Measurements from ENCODE around the gene FGD3.
"Not testable (repeated sequence)": the region's sequence is repeated elsewhere in the genome, so short reads cannot be mapped to it uniquely, and the experiment has no call there.

Gene FGD3

DNA sequence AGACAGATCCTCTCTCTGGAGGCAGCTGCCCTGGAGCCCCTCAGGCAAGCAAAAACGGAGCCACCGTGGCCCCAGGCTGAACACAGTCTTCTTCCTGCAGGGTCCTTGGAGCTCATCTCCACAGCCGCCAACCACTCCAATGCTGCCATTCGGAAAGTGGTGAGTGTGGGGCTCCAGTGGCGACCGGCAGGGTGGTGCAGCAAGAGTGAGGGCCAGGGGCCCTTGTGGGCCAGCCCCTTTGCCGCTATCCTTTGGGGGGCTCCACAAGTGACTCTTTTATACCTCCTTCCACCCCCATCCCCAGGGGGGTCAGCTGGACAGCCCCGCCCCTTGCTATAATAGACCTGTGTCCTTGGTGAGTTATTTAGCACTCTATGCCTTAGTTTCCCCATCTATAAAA, 63.8 kb downstream of the FGD3 start:
- DNase-seq, result no peak

DNA sequence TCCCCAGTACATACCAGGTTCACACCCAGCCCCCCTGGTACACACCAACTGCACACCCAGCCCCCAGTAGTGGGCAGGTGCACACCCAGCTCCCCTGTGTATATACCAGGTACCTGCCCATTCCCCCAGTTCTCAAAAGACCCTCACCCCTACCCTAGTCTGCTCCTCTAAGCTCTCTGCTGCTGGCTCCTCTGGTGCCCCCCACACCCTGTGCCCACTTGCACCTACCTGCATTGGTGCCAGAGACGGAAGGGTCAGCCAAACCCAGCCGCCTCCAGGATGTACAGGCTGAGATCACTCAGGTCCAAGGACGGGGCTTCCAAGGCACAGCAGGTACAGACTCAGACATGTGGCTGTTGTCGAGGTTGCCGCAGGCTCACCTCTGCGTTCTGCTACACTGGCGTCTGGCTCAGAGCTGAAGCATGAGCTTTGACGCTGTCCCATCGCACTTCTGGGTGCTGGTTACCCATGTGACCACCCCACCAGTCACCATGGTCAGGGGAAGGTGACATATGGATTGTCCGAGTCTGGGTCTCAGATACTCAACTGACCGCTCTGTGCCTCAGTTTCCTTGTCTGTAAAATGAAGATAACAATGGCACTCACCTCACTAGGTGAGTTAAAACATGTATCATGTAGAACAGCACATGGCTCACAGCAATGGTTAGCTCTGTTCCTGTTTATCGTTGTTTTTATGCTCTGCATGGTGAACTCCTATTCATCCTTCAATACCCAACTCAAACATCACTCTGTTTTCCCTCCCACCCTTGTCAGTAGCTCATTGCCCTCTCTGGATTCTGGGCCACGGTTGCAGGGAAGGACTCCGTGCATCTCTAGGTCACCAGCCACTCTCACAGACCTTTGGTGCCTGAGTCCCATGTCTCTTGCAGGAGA, 65.9 kb downstream of the FGD3 start:
- DNase-seq, result no peak

DNA sequence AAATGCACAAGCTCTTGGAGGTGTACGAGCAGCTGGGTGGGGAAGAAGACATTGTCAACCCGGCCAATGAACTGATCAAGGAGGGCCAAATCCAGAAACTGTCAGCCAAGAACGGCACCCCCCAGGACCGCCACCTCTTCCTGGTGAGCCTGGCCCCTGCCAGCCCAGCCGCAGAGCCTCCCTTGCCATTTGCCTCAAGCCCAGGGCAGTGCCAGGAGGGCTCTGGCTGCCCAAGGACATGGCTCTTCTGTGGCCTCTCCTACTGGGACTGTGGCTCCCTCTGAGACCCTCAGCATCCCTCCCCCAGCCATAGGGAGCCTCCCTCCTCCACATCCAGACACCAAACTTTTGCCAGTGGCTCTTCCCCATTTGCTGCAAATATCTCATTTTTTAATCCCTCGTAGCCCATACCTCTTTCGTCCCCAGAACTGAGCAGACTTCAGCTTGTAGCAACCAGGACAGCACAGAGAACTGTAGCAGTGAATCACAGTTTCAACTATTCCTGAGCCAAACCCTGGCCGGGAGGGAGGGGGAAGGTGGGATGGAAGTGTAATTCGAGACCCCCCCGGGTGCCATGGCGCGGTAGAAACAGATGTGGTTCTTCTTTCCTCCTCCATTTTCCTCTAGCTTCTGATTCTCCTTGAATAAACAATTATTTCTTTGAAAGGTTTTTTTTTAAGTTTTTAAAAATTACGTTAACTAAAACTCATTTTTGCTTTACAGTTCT, 66.7 kb downstream of the FGD3 start:
- DNase-seq, result no peak

DNA sequence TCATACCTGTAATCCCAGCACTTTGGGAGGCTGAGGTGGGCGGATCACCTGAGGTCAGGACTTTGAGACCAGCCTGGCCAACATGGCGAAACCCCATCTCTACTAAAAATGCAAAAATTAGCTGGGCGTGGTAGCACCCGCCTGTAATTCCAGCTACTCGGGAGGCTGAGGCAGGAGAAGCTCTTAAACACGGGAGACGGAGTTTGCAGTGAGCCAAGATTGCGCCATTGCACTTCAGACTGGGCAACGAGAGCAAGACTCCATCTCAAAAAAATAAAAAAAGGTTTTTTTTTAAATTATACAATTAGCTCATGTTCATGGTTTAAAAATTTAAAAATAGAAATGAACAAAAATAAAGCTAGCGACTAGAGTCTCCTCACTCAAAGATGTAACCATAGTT, 67.9 kb downstream of the FGD3 start:
- DNase-seq, result not testable (repeated sequence)

DNA sequence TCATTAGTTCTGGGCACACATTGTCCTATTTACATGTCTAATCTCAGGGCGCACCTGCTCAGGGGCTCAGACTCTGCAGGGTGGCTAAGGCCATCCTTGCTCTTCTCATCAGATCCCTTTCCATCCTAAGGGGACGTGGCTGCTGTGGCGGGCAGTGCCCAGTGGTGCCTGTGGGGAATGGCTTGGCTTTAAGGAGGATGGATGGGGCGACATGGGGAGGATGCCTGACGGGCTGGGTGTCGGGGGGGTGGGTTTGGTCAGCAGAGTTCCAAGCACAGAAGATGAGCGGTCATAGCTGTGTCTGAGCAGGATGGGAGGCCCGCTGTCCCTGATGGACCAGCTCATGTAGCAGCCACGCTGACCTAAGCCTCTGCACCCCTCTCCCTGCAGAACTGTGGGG, 70.3 kb downstream of the FGD3 start:
- no peak for DNase-seq

DNA sequence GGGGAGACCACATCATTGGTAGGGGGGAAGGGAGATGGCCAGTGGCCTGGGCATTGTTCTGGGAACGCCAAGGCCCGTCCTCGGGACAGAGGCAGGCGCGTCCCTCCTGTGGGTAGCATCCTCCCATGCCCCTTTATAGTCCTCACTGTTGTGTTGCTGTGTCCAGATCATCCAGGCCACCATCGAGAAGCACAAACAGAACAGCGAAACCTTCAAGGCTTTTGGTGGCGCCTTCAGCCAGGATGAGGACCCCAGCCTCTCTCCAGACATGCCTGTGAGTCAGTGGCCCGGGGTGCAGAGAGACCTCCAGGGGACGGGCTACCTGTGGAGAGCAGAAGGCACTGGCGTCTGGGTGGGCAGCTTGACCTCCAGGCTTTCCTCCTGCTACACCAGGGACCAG, 72.8 kb downstream of the FGD3 start:
- DNase-seq, result no peak

DNA sequence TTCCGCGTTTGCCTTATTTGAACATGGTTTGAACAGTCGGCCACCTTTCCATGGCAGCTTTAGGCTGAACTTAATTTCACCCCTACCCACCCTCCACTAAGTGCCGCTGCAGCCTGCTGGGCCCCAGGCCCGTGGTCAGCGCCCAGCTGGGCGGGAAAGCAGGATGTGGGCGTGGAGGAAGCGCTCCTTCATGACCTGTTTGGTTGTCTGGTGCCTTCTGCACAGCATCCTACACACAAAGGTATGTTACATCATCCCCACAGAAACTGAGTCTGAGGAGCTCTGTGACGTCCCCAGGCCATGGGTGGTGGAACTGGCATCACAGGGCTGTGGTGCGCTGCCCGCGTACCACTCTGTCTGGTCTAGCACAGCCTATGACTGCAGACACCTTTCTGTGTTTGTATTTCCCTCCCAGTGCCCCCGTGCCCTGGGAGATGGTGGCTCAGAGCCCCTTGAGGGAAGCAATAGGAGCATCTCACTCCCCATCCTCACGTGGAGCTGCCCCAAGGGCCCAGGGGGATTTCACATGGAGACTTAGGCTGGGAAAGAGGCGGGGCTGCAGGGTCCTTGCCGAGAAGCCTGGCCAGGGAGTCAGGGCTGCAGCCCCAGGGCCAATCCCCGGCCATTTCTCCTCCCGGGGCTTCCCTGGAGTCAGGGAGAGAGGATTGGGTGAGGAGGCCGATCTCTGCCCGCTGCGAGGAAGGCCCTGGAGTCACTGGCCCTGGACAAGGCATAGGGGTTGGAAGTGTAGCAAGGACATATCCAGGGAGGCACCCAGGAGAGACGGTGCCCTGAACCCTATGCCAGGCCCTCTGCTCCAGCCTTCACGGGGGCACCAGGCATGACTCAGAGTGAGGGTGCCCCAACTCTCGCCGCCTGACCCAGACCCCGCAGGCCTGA, 73.7 kb downstream of the FGD3 start:
- DNase-seq, result no peak

DNA sequence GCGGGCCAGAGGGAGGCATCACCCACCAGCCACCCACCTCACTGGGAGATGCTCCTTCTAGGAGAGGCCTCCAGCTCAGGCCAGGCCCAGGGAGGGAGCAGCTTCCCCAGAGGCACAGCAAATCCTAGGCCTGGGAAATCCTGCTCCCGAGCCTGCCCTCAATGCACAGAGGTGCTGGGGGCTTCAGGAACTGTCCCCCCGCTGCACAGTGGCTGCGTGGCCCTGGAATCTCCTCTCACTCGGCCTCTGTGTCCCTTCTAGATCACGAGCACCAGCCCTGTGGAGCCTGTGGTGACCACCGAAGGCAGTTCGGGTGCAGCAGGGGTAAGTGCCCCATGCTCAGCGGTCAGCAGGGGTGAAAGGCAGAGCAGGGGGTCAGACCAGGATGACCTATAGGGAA, 74.7 kb downstream of the FGD3 start:
- DNase-seq, result no peak

DNA sequence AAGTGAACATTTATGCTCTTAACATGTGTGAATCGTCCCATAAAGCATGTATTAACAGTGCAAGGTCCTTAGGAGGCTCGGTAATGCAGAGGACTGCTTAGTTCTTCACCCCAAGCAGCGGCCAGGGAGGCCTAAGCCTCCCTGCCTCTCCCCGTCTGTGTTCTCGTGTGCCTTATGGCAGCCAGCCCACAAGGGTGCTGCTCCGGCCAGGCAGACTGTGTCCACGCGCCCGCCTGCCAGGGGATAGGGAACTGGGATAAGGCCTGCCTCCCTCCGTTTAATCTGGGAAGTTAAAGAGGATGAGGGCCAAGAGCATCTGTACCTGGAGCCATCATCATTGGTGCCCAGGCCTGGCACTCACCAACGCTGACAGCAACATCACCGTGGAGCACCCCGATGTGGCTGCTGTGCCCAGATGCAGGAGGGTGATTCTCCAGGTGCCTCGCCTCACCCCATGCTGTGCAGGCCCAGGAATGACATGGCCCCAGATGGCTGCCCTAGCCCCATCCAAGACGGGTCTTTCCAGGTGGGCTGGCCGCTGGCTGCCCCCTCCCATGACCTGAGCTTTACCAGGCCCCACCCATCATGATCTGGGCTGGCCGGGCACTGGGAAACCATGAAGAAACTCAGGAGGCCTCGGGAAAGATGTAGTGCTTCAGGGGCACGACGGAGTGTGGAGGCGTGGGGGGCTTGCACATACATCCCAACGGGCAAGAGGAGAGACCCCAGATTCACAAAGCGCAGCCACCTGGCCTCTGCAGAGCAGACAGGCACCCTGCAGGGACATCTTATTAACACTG, 75.6 kb downstream of the FGD3 start:
- no peak for DNase-seq

DNA sequence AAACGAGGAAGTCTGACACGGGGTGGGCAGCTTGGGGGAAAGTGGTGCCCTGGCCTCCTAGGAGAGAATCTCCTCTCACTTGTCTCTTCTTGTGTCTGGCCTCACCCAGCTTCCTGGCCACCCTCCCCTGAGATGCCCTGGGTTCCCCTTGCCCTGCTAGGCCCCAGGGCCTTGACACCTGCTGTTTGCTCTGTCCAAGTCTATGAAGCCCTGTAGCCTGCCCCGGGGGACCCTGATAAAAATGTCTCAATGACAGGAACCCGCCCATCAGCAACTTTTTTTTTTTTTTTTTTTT, 76.1 kb downstream of the FGD3 start:
- no peak for DNase-seq

DNA sequence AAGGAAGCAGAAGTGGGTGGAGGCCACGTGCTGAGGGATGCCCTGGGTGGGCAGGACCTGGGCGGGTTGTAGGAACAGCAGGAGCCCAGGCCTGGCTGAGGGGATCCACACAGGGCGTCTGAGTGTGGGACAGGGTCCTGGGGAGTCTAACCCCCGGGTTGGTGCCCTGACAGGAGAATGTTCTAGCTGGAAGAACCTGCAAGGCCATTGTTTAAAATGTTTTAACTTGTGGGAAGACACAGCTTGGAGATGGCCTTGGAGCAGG, 77.3 kb downstream of the FGD3 start:
- DNase-seq, result no peak

DNA sequence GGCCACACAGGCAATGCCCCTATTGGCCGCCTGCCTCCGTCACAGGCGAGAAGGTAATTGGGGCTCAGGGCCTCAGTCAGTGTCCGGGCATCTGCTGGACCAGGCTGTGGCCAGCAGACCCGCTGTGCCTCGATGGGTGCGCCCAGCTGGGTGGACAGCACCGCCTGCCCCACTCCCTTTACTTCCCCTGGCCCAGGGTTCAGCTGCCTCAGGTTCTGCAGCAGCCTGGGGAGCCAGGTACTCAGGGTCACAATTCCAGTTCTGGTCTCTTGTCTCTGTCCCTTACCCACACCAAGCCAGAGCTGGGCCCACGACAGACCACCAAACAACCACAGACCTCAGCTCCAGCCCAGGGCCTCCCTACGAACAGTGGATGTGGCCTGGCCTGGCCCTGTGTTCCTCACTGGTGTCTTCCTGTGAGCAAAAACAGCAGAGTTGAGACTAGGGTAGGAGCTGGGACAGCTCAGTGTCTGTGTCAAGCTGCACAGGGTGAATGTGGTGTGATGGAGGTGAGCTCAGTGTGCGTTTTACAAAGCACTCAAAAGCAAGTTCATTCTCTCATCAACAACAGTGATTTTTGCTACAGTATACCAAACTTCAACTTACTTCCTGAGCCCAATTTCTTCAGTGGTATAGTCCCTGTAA, 77.8 kb downstream of the FGD3 start:
- DNase-seq, result no peak

DNA sequence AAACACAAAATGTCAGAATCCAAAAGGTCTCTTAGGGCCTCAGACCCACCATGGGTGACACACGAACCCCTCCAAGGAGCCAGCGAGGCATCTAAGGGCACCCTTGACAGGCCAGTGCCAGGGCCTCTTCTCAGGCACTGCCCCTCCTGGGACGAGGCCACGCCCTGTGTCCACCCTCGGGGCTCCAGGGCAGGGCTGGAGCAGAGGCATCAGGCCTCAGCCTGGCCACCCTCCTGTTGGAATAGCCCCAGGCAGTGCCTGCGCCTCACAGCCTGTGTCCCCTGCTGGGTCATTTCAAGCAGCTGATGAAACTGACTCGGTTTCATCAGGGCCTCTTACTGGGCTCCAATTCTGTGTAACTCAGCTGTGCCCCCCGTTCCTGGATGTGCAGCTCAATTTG, 78.4 kb downstream of the FGD3 start:
- DNase-seq, result no peak

DNA sequence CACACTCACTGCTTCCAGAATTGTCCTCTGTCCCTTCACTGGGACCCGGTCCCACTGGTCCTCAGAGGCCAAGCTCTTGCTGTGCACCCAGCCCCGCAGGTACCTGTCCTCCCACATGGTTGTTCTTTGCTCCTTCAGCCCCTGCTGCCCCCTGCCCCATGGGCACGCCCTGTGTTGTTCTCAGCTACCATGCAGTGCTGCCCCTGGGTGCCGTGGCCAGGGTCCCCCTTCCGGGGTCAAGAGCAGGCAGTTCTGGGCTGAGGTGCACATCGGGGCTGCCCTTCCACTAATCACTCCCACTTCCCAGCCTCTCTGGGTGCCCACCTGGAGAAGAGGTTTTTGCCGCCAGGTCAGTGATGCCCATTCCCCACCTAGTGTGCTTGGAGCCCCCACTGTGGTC, 79.3 kb downstream of the FGD3 start:
- no peak for DNase-seq

DNA sequence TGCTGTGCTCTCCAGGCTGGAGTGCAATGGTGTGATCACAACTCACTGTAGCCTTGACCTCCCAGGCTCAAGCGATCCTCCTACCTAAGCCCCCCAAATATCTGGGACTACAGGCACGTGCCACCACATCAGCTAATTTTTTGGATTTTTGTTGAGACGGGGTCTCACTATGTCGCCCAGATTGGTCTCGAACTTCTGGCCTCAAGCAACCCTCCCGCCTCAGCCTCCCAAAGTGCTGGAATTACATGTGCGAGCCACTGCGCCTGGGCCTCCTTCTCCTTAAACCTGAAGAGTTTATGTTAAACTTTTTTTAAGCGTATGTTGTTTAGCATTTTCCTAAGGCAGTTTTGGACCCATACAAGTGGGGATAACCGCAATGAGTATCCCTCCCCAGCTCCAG, 80.4 kb downstream of the FGD3 start:
- no peak for DNase-seq

DNA sequence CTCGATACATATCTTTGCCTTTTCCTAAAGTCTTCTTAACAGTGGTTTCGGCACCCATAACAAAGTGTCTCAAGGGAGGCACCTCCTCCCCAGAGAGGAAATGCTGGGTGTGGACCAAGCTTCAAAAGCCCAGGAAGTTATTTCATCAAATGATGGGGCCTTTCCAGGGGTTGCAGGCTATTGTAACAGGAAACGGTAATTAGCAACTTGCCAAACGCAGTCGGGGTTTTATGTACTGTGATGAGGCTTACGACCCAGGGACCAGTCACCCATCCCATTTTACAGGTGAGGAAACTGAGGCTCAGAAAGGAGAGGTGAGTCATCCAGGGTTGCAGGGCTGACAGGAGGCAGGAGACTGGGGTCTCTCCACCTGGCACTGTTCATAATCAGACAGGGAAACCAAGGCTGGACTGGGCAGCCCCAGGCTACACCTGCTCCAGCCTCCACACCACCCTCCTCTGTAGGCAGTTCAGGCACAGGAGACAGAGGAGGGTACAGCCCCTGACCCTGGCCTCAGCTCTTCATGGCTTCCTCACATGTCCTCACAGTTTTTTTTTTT, 81.2 kb downstream of the FGD3 start:
- peak; percentile 58 for DNase-seq

DNA sequence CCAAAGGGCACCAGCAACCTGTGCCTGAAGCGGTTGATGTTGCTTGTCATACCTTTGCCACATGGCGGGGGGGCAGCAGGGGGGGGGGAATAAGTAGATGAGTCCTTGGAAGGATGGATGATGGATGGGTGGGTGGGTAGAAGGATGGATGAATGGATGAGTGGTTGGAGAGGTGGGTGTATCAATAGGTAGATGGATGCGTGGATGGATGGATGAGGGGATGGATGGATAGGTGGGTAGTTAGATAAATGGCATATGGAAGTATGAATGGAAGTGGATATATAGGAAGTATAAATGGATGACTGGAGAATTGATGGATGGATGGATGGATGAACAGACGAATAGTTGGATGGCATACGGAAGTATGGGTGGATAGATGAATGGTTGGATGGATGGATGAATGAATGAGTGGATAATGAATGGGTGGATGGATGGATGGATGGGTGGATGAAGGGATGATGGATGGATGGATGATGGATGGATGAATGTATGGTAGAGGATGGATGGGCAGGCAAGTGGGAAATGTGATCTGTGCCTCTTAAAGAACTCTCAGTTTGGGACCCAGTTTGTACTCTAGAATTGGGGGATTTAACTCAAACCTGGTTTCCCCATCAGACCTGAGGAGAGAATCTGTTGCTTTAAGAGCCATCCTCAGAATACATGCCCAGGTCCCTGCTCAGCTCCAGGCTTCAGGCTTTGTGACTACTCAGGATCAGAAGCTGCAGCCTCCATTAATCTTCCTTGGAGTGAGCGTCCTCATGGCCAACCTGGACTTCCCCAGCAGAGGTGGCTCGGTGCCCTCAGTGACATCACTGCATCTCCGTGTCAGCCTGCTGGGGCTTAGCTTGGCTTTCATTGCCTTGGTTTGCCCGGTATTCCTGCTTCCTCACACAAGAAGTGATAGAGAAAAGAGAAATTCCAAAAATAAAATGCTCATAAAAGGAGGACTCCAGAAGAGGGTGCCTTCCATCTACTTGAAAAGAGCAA, 83.6 kb downstream of the FGD3 start:
- DNase-seq, result no peak

DNA sequence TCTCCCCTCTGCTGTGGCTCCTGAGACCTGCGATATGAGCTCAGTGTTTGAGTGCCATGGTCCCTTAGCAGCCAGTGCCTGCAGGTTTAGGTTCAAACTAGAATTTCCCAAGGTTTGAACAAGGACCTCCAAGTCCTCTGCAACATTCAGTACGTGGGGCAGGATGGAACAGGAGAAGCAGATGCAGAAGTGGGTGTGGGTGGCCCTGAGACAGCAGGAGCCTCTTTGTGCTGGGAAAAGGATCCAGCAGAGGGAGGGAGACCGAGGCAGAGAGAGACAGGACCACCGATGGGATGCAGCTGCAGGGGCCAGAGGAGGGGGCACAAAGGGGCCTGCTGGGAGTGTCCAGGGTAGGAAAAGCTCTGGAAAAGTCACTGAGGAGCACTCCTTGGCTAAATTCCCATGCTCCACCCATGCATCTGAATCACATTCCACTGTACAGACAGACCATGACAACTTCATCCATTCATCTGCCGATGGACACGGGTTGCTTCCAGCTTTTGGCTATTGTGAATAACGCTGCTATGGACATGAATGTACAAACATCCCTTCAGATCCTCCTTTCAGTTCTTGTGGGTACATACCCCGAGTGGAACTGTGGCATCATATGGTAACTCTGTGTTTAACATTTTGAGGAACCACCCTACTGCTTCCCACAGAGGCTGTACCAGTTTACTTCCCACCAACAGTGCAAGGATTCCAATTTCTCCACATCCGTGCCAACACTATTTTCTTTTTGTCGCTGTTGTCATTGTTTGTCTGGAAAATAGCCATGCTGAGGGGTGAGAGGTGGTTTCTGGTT, 84.5 kb downstream of the FGD3 start:
- no peak for DNase-seq

DNA sequence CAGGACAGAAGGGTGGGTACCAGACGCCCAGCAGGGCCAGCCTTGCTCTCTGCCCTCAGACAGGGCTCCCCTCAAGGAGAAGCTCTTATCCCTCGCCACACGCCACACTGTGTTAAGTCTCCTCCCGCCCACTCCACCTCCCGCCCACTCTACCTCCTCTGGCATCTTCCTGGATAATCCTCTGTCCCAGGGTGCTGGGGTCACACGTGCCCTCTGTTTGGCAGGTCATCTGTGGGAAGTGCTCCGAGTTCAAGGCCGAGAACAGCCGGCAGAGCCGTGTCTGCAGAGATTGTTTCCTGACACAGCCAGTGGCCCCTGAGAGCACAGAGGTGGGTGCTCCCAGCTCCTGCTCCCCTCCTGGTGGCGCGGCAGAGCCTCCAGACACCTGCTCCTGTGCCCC, 85.2 kb downstream of the FGD3 start:
- no peak for DNase-seq

DNA sequence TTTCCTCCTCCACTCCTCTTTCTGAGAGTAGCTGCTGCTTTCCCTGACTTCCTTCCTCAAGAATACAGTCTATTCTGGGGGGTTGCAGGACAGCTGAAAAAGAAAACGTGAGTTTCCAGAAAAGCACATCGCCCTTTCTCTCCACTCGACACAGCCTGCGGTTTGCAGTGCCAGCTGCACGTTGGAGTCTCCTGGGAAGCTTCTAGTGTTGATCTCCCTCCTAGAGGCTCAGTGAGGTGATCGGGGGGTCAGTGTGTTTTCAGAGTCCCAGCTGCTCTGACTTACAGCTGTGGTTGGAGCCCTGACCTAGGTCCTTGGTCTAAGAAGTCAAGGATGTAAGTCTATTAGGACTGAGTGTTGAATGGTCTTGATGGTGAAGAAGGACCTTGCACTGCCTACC, 86.2 kb downstream of the FGD3 start:
- DNase-seq, result no peak
